ENCODE data around the gene BEST4. TPM values are rescaled to one million over a fixed set of nuclear protein-coding genes. Genes with fewer than 3 reads are reported as not detected.
A peak's percentile ranks its signal among the peaks of the same experiment; 100 is the strongest.

BEST4 gene
- total RNA-seq, 4 donors from 2014 or later = 0.32 TPM; not detected in 3

DNA sequence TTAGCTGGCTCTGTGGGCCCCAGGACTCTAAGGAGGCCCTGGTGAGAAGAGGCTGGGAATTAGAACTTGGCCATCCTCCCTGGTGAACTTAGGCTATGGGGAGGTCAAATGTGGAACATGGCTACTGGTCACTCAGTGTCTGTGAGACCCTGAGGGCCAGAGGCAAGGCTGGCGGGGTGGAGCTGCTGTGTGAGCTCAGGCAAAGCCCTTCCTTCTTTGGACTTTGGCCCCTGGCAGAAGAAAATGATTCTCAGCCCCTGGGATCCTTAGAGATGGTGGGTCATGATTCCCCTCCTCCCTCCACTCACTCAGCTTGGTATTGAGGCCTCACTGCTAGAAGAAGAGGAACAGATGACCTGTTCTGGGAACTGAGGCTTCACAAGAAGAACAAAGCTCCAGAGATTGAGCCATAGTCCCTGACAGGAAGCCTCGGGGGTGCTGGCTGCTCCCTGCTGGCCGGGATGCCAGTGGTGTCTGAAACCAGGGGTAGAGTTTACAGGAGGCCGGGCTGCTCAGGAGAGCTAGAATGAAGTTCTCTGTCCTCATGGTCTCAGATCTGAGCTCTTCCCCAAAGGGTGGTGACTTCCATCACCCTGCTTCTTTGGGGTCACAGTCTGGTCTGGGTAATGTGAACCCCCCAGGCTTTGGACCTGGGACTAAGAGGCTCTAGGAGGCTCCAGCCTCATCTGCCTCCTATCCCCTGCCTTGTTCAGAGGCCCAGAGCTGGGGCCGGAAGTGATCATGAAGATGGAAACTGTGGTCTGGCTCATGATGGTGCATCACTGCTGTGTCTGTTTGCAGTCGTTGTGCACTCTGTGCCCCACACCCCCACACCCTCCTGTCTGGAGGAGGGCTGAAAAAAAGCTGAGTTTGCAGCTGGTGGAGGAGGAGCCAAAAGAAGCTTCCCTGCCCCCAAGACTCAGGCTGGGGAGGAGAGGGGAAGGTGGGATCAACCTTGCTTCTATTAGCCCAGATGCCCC, 21.3 kb upstream of the BEST4 start:
- peaks cover 0 to 16% of the 10 kb centered on the region in 2 donors for H3K36me3 ChIP-seq
- intact Hi-C loops (cut with DNase I; ENCODE audit: low total_unique reads) = no loop called here
- no peak for TF ChIP-seq CTCF (IDR thresholded peaks at IDR 0.05 in 4 of 5, conservative IDR thresholded peaks at IDR 0.05 in 1 of 5)
- peak in 1 of 2 donors; percentile 9 for TF ChIP-seq POLR2A (IDR thresholded peaks at IDR 0.05)
- in situ Hi-C loops (cut with MboI; ENCODE audit: low sequenced_read_pairs in 4 of 4) = no loop called here
- H3K4me1 ChIP-seq = peaks cover 39 to 60% of the 10 kb centered on the region in 2 donors
- DNase-seq = no peak
- H3K27ac ChIP-seq = peak overlapping the region; percentile 84 to 94 (median 92)
- no peak for ATAC-seq
- no peaks in the 10 kb centered on the region for H3K9me3 ChIP-seq
- no peaks in the 10 kb centered on the region for H3K27me3 ChIP-seq
- peak overlapping the region; percentile 28 to 42 (median 37) for H3K4me3 ChIP-seq

DNA sequence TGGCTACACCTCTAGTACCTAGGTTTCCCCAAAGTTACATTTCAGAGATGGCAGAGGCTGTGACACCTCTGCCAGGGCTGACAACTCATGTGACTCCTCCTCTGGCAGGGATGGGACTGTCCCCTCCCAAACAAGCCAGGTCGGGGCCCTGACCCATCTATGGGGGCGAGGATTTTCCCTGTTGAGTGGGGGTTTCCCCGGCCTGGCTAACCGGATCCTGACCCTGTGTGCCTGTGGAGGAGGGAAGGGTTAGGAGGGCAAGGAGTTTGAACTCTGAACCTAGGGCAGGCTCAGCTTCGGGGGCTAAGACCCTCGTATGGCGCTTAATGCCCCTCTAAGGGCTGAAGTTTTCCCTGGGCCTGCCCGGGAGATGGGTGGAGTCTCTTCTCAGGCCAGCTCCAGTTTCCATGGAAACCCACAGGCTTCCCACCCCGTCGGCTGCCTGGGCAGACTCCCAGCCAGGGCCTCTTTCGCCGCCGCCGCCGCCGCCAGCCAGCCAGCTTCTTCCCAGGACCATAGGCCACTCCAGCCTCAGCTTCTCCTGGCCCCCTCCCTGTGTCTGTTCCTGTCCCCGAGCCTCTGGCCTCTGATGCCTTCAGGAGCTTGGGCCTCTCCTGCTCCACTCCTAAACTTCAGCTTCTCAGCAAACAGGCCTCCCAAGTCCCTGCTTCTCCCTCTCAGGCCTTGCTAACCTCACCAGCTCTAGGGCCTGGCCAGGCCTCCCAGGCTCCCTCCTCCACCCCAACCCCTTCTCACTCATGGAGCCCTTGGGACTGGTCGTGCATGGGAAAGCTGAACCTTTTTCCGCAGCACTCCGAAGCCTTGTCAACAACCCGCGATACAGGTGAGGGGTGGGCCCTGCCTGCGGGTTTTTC, 20.3 kb upstream of the BEST4 start, which contains the start of gene BTBD19:
Gene BTBD19 (plus strand): TSS at position 461 of the 875 bp plus-strand sequence. CDS start 298 bp downstream, at position 759.
- H3K27me3 ChIP-seq = no peaks in the 10 kb centered on the region
- TF ChIP-seq POLR2A (IDR thresholded peaks at IDR 0.05) = peak; percentile 10 to 29
- TF ChIP-seq CTCF (IDR thresholded peaks at IDR 0.05 in 4 of 5, conservative IDR thresholded peaks at IDR 0.05 in 1 of 5) = no peak
- peaks cover 0 to 18% of the 10 kb centered on the region in 2 donors for H3K36me3 ChIP-seq
- no peaks in the 10 kb centered on the region for H3K9me3 ChIP-seq
- peak; percentile 34 to 51 for ATAC-seq
- H3K4me1 ChIP-seq = peaks cover 36 to 62% of the 10 kb centered on the region in 2 donors
- intact Hi-C loops (cut with DNase I; ENCODE audit: low total_unique reads) (no loop called here), in situ Hi-C loops (cut with MboI; ENCODE audit: low sequenced_read_pairs in 4 of 4) (no loop called here)
- peak within 1 kb of the TSS; percentile 28 to 42 (median 37) for H3K4me3 ChIP-seq
- DNase-seq = peak; percentile 51 to 71
- H3K27ac ChIP-seq = peak within 1 kb of the TSS; percentile 84 to 94 (median 92)

DNA sequence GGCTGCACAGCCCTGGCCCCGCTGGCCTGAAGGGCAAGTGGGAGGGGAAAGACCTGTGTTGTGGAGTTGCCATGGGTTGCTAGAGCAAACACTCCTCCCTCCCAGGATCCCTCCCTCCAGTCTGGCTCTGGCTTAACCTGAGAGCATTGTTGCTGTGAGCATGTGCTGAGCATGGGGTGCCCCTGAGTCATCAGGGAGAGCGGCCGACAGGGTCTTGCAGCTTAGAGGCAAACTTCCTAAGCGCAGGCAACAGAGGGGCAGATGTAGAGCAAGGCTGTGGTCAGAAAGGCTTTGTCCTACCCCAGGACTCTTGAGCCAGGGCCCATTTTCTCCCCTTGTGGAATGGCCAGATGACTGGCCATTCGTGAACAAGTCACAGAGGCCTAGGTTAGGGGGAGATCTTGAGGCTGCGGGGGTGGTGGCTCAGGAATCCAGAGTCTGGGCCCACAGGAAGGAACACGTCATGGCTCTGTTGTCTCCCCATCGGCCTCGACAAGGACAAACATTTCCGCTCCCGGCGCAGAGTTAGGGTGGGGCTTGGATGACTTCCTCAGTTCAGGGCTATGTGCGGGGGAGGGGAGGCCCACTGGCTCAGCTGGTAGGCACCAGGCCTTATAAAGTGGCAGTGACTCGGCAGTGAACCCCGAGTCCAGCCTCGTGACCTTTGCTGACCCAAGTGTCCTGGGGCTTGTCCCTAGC, 19.5 kb upstream of the BEST4 start:
- TF ChIP-seq POLR2A (IDR thresholded peaks at IDR 0.05) (peak; percentile 36 to 52), CTCF (IDR thresholded peaks at IDR 0.05 in 4 of 5, conservative IDR thresholded peaks at IDR 0.05 in 1 of 5) (peak in 1 of 5 experiments; percentile 19)
- in situ Hi-C loops (cut with MboI; ENCODE audit: low sequenced_read_pairs in 4 of 4) (no loop called here), intact Hi-C loops (cut with DNase I; ENCODE audit: low total_unique reads) (no loop called here)
- ATAC-seq (peak; percentile 77 to 87), DNase-seq (peak; percentile 88 to 96)
- Histone ChIP-seq H3K4me1 (peaks cover 30 to 64% of the 10 kb centered on the region in 2 donors), H3K36me3 (peaks cover 0 to 18% of the 10 kb centered on the region in 2 donors), H3K27me3 (no peaks in the 10 kb centered on the region), H3K4me3 (peak overlapping the region; percentile 19 to 42 (median 32)), H3K9me3 (no peaks in the 10 kb centered on the region), H3K27ac (peak overlapping the region; percentile 84 to 94 (median 92))
